HUDEP-2 (cell line): Measurements from ENCODE around the gene ACSBG1.
"Not testable (repeated sequence)": the region's sequence is repeated elsewhere in the genome, so short reads cannot be mapped to it uniquely, and the experiment has no call there.

Experiments
- DNase-seq, 76 experiments: peaks; one replicate each; lab custom pipeline; 2025; ENCODE audit not compliant: unreplicated experiment in 76 of 76; lab: John Stamatoyannopoulos, UW

ACSBG1 gene

DNA sequence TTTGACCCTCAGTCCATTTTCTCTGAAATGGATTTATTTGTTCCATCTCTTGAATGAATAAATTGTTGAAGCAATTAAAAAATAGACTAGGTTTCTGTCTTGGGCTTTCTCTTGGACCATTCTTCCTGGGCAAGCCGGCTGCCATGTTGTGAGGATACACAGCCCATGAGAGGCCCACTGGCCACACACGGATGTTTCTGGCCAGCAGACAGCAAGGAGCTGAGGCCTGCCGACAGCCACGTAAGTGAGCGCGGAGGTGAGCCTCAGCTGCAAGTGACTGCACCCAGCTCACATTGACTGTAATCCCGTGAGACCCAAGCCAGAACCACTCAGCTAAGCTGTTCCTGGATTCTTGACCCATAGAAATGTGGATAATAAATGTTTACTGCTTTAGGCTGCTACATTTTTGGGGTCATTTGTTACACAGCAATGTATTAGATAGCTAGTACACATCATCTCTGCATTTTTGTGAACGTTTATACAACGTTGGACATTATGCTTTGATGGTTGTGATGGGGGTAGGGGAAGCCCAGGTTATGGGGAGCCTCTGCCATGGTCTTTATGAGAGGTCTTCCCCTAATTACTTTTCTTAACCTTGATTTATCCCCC, 62.4 kb downstream of the ACSBG1 start:
- no peak for DNase-seq

DNA sequence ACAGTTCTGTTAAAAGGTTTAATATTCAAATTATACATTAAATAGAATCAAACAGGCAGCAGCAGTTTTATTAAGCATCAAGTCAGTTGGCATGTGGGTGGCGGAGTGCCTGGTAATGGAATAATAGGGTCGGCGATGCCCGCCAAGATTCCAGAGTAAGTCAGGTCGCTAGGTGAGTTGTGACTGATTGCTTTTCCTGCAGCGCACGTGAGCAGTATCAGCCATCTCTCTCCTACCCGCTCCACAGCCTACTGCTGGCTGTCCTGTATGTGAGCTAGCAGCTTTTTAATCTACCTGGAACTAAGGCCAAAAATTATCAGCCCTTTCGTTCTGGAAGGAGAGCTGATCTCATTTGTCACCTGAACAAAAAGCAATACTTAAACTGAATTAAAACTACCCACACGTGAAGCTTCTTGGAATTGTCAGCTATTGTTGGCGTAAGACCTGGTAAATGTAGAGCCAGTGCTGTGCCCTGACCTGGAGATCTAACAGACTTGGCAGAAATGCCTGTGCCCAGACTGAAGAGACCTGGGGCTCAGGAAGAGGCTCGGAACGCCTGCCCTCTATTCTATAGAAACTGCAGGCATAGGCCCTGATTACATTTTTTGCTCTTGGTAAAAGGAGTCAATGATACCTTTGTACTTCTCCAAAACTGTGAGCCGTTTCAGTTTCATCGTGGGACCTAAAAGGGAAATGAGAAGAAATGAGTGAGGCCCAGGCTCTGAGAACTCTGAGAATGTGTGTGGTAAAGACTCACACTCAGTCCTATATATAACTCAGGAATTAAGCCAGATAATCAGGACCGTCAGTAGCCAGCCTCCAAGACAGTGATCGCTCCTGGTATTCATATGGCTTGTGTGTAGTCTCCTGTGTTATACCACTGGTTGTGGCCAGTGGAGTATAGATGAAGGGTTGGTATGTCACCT, 63.3 kb downstream of the ACSBG1 start:
- DNase-seq: no peak

DNA sequence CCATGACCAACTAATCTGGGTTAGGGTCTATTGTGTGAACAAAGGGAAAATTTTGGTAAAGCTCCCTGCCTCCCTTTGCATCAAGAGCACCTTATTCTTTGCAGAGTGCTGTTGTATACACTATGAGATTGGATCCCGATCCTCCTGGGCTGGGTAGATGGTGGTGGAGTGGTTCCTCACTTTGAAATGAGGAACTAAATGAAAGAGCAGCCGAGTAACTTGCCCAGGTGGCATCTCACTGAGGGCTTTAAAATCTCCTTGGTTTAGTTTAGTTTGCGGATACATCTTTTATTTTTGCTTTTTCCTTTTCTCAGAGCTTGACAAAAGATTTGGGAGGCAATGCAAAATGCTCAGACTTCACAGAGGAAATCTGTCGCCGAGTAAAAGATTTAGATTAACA, 65.8 kb downstream of the ACSBG1 start:
- DNase-seq: no peak

DNA sequence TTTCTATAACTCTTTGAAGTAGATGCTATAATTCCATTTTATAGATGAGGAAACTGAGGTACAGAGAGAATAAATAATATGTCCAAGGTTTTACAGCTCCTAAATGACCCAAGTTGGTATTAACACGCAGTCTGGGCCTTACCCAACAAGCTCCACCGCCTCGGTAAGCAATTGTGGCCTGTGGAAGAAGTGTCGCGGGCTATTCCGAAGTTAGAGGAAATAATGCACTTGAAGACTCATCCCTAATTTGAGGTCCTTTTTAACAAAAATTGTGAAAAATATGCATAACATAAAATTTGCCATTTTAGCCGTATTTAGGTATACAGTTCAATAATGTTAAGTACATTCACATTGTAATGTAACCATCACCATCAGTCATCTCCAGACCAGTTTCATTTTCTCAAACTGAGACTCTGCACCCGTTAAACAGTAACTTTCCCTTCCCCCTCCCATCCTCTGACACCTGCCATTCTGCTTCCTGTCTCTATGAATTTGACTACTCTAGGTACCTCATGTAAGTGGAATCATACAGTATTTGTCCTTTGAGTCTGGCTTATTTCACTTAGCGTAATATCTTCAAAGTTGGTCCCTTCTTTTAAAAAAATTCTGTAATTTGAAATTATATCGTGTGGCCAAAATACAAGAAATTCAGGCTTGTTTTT, 67.0 kb downstream of the ACSBG1 start:
- no peak for DNase-seq

DNA sequence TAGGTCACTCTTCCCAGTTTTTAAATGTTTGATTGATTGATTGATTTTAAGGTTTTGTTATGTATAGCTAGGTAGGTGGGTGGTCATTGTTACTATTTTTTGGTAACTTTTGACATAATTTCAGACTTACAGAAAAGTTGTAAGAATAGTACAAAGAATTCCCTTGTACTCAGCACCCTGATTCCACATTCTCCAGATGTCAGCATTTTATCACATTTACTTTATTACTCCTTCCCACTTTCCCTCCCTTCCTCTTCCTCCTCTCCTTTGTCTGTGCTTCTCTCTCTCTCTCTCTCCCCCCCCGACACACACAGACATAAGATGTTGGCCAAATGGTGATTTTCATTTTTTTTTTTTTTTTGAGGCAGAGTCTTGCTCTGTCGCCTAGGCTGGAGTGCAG, 70.4 kb downstream of the ACSBG1 start:
- no peak for DNase-seq

DNA sequence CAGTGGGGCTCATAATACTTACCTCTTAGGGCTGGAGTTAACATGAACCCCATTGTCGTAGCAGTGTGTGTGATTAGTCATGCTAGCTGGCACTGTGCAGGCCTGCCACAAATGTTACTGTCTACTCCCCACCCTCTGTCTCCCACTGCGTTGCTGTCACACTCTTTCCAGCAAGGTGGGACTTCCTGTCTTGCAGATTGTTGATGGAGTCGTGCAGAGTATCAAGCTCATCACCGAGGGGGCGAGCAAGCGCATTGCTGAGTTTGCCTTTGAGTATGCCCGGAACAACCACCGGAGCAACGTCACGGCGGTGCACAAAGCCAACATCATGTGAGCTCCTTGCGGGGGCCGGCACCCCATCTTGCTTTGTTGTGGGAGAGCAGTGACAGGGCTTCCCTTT, 72.3 kb downstream of the ACSBG1 start:
- DNase-seq: peak in 5 of 76 experiments; percentile 6 to 23 (median 9)

DNA sequence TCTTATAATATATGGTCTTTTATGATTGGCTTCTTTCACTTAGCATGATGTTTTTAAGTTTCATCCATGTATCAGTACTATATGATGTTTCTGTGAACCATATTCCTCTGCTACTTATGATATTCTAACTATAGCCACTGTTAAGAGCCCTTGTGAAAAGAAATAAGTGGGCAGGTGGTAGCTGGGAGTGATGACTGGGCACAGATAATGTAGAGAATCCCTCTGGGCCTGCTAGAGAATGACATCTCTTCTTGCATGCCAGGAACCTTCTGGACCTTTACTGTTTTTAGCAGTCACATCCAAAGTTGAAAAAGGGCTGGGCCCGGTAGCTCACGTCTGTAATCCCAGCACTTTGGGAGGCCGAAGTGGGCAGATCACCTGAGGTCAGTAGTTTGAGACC, 75.0 kb downstream of the ACSBG1 start:
- DNase-seq: no peak

DNA sequence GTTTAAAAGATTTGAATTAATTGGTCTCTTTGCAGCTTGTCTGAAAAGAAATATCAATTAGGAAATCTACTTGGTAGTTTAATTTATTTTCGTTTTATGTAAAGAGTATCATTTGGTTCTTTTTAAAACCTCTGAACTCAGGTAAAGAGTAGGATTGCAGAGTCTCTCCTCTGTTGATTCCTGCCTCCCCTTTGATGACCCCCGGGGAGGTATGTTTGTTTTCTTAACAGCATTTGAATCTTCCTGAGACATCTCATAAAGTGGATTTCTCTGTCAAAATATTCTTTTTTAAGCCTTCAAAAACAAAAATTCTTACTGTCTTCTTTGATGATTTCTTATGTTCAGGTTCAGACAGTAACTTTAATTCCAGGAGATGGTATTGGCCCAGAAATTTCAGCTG, 77.2 kb downstream of the ACSBG1 start:
- no peak for DNase-seq

DNA sequence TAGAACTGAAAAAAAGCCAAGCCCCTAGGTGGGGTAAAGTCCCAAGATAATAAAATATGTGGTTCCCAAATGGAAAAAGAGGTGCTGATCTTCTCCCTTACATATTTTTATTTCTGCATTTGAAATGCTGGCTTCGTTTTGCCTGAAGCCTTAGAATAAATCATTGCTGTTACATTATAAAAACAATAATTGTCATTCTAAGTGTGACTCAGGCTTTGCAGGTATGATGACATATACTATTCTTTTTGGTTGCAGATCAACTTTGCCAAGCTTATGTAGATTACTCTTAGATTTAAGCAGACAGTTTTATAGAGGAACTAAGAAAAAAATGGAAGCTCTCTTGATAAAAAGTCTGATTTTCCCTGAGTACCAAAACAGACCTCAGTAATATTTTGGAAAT, 77.7 kb downstream of the ACSBG1 start:
- DNase-seq: no peak

DNA sequence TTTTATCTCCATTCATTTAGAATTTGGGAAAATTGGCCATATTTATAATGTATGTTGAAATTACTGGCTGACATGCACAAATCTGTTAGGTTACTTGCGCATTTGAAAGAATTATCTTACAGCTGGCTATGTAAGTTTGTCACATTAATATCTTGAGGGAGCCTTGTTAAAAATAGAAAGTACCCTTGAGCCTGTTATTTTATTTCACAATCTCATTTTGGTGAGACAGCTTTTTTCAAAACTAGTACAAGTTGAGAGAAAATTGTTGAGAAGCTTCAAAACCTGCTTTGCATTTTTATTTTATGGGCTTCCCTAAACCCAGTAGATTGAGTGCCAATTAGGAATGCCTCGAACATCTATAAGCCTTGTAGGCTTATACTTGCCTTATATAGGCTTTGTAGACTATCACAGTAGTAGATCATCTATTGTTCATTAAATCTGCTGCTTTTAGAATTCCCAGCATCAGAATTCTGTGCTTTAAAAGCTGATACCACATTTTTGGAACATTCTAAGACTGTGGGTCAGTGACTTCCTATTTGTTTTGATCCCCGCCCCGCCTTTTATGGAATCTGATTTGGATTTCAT, 78.9 kb downstream of the ACSBG1 start:
- no peak for DNase-seq

DNA sequence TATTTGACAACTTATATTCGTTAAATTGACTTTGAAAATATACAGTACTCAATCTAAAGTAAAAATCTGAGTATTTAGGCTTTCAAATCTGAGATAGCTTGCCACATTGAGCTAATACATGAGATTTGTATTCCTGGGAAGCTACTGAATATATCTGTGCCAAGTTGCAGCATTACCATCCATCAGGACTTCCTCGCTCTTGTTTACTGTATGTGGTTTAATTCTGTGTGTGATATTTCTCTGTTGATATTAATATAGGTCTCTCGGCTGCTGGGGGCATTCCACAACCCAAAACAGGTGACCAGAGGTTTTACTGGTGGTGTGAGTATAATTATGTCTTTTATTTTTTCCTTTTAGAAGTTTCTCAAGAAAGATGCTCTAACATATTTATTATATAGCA, 79.4 kb downstream of the ACSBG1 start:
- DNase-seq: no peak

DNA sequence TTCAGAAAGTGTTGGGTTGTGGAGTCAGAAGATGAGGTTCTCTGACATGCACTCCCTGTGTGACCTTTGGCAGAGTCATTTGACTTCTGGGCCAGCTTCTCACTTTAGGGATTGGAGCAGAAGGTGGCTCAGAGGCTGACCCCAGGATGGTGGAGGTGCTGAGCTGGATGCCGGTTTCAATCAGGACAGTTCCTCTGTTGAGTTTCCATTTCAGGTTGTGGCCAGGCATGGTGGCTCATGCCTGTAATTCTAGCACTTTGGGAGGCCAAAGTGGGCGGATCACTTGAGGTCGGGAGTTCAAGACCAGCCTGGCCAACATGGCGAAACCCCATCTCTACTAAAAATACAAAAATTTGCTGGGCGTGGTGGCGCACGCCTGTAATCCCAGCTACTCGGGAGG, 83.3 kb downstream of the ACSBG1 start:
- DNase-seq: not testable (repeated sequence)

DNA sequence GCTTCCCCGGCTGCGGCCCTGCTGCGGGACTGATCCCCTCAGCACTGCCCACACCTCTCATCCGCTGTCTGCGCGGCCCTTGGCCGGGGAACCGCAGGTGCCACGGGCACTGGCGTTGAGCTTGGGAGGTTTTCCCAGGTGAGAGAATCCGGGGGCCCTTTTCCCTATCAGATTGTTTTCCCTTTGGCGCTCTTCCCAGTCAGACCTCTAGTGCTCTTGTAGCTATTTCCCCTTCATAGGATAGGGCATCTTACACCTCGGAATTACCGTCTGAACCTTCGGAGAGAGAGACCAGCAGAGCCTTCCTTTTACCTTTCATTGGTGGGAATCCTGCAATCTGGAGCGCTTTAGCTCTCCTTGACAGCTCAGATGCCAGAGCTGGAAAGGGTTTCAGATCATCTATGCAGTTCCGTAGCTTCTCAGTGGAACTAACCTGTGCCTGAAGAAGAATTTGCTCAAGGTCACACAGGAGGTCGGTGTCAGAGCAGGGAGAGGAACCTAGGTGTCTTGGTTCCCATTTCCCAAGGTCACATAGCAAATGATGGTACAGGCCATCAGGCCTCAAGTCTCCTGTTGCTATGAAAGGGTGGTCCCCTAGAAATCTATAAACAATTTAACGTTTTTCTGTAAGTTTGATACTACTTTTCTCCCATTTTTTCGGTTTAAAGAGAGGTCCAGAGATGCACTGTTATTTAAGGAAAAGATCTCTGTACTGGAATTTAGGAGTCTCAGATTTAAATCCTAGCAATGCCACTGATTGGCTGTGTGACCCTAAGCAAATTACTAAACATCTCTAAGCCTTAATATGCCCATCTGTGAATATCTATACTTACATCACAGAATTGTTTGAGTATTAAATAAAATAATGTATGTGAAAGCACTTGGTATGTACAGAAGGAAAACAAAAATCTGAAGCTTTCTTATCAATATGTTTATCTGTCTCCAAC, 84.3 kb downstream of the ACSBG1 start:
- DNase-seq: peak in 1 of 76 experiments; percentile 28

DNA sequence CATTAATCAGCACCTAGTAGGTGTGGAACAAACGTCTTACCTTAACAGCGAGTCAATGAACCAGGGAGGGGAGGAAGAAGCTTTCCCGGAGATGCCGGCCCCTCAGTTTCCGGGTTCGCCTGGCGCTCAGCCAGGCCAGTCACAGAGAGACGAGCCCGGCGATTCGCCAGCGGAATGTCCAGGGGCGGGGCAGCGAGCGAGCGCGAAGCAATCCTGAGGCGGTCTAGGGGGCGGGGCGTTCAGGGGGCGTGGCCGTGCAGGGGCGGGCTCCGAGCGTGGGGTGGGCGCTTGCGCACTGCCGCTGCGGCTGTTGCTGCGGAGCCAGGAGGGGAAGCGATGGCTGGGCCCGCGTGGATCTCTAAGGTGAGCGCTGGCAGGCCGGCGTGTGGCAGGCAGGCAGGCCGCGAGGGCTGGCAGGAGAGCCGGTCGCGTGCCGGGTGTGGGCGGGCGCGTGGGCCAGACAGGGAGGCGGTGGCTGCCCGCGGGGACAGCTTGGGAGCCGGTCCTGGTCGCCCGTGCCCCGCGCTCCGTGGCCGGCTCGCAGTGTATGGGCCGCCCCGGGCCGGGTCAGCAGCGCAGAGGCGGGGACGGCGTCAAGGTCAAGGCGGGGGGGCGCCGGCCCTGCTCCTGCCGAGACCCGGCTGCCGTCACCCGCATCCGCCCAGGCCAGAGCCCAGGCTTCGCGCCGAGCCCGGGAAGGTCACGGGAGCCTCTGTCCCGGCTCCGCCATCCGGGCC, 85.1 kb downstream of the ACSBG1 start, which contains the start of gene IDH3A:
TSS of gene IDH3A (plus strand) at position 295 of the 737 bp plus-strand sequence. CDS start at position 337, 42 bp downstream.
- DNase-seq: peak; percentile 39 to 99 (median 96)

DNA sequence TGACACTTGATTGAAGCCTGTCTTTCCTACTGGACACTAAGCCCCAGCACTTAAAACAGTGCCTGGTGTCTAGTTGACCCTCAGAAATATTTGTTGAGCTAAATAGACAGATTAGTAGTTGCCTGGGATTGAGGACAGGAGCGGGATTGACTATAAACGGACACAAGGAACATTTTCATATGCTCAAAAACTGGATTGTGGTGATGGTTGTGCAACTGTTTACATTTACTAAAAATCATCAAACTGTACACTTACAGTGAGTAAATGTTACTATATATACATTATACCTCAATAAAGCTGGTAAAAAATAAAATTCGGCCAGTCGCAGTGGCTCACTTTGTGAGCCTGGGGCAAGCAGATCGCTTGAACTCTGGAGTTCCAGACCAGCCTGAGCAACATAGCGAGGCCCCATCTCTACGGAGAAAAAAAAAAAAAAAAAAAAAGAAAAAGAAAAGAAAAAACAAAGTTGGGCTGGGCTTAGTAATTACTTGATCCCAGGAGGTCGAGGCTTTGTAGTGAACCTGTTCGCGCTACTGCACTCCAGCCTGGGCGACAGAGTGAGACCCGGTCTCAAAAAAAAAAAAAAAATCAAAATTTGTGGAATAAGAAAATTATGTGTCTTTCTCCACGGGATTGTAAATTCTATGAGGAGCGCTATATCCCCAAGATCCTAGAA, 85.8 kb downstream of the ACSBG1 start:
- no peak for DNase-seq

DNA sequence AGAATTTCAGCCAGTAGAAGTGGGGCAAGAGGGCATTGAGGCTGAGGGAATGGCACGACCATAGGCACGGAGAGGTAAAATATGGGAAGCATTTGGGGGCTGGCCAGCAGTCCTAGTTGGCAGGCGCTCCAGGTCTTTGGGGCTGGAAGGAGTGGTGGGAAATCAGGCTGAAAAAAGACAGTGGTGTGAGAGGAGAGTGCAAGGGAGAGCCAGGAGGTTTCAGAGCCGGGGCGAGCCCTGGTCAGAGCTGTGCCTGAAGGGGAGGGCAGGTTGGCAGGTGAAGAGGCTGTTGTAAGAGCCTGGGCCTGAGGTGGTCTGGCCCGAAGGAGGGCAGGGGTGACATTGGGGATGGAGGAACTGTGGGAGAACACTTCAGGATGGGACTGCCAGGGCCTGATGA, 86.8 kb downstream of the ACSBG1 start:
- no peak for DNase-seq

DNA sequence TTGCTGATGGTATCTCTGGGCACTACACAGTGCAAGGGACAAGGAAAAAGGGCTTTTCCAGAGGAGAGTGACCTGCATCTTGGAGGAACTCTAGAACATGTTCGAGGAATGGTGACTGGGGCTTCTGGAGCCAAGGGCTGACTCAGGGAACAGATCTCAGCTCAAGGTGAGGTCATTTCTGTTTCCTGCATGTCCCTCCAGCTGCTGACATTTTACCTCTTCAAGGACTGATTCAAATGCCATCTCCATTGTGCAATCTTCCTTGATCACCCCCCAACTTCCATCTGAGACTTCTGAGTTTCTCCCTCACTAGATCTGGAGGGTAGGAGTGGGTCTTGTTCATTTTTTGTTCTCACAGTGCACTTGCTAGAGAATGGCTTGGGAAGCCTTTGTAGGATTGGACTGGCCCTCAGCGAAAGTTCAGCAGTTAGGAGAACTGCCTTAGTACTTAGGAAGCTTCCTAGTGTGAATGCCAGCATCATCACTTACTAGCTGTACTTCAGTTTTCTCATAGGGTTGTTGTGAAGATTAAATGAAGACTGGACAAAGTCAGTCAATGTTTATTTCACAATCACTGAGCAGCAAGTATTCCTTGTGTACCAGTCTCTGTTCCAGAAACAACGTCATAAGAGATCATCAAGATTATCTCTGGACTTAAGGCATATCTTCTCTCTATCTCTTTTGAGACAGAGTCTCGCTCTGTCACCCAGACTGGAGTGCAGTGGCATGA, 87.8 kb downstream of the ACSBG1 start:
- DNase-seq: no peak

DNA sequence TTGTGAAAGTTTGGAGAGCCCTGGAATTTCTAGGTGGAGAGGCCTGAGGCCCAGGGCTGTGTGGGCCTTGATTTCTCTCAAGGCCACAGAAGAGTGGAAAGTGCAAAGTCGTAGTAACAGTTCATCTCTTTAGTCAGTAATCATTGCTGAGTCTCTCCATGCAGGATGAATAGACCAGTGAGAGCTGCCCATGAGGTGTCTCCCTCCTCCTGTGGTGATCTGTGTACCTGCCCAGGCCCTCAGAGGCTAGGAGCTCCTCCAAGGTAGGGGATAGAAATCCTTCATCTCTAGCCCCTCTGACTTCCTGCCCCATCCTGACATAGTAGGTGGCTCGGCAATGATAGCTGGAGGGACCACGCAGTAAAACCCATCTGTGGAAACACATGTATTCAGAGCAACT, 92.0 kb downstream of the ACSBG1 start:
- DNase-seq: no peak
